ENCODE results near the gene SECISBP2.
"Not testable (repeated sequence)": the region's sequence is repeated elsewhere in the genome, so short reads cannot be mapped to it uniquely, and the experiment has no call there.

Gene SECISBP2

GRCh38 chr9:89370593-89370992 lies 52.3 kb downstream of the SECISBP2 start:
- peaks cover 31% of the 10 kb centered on the region for H3K4me1 ChIP-seq (ENCODE audit: control insufficient read depth, insufficient read depth, low read depth, low read length)
- H3K9me3 ChIP-seq (ENCODE audit: control insufficient read depth, low read length) = no peaks in the 10 kb centered on the region
- H3K4ac ChIP-seq (ENCODE audit: low read depth in 1 of 2, low read length in 2 of 2) = no peak overlapping the region
- no peak overlapping the region for H3K9ac ChIP-seq (ENCODE audit: low read length)
- no peak overlapping the region for H2BK120ac ChIP-seq (ENCODE audit: low read depth, low read length)
- H3K4me3 ChIP-seq (ENCODE audit: insufficient read depth in 1 of 2, low read depth in 1 of 2, low read length in 2 of 2) = peak overlapping the region in 1 of 2 experiments; percentile 8
- over 99% methylated on average over 6 of the region's 6 CpGs for WGBS
- H4K91ac ChIP-seq (ENCODE audit: low read length) = peak overlapping the region; percentile 52
- DNase-seq = no peak
- H3K18ac ChIP-seq (ENCODE audit: low read depth in 1 of 2, low read length in 2 of 2) = peak overlapping the region in 1 of 2 experiments; percentile 35
- no peak overlapping the region for H2AFZ ChIP-seq (ENCODE audit: low read depth, low read length)
- H2BK12ac ChIP-seq (ENCODE audit: low read length in 2 of 2) = peak overlapping the region in 1 of 2 experiments; percentile 43
- H3K36me3 ChIP-seq (ENCODE audit: control insufficient read depth in 1 of 2, insufficient read depth in 2 of 2, low read depth in 1 of 2, low read length in 2 of 2) = peaks cover 0 to 19% of the 10 kb centered on the region in 2 experiments
- H3K4me2 ChIP-seq (ENCODE audit: low read length, poor library complexity, severe bottlenecking) = no peak overlapping the region
- no peak overlapping the region for H2AK5ac ChIP-seq (ENCODE audit: low read length, severe bottlenecking)
- H3K79me1 ChIP-seq (replicated peaks; ENCODE audit: low read length, poor library complexity, severe bottlenecking) = no peaks in the 10 kb centered on the region
- no peak overlapping the region for H3K27ac ChIP-seq (ENCODE audit: low read length, poor library complexity, severe bottlenecking)
- peak overlapping the region; percentile 22 for H4K8ac ChIP-seq (ENCODE audit: low read length)
- H3K27me3 ChIP-seq (ENCODE audit: control insufficient read depth in 1 of 2, insufficient read depth in 1 of 2, low read length in 2 of 2) = no peaks in the 10 kb centered on the region
- H2BK15ac ChIP-seq (ENCODE audit: low read depth, poor library complexity, severe bottlenecking) = peak overlapping the region; percentile 9
- peak overlapping the region in 1 of 2 experiments; percentile 63 for H3K14ac ChIP-seq (ENCODE audit: low read length in 2 of 2)
- no peak overlapping the region for H3K23ac ChIP-seq (ENCODE audit: low read length in 2 of 2)
- no peak overlapping the region for H2BK5ac ChIP-seq (ENCODE audit: low read depth, low read length, poor library complexity, severe bottlenecking)

GRCh38 chr9:89371791-89372190 lies 53.5 kb downstream of the SECISBP2 start:
- H3K27me3 ChIP-seq (ENCODE audit: control insufficient read depth in 1 of 2, insufficient read depth in 1 of 2, low read length in 2 of 2) = not testable (repeated sequence)

GRCh38 chr9:89372230-89372816 lies 54.0 kb downstream of the SECISBP2 start:
- H2AFZ ChIP-seq (ENCODE audit: low read depth, low read length) = no peak overlapping the region
- H3K4ac ChIP-seq (ENCODE audit: low read depth in 1 of 2, low read length in 2 of 2) = no peak overlapping the region
- WGBS = 91% methylated on average over 11 of the region's 14 CpGs
- H3K14ac ChIP-seq (ENCODE audit: low read length in 2 of 2) = no peak overlapping the region
- H3K27ac ChIP-seq (ENCODE audit: low read length, poor library complexity, severe bottlenecking) = no peak overlapping the region
- no peak overlapping the region for H2AK5ac ChIP-seq (ENCODE audit: low read length, severe bottlenecking)
- H3K18ac ChIP-seq (ENCODE audit: low read depth in 1 of 2, low read length in 2 of 2) = no peak overlapping the region
- H4K91ac ChIP-seq (ENCODE audit: low read length) = peak overlapping the region; percentile 70
- H3K4me2 ChIP-seq (ENCODE audit: low read length, poor library complexity, severe bottlenecking) = no peak overlapping the region
- H3K9me3 ChIP-seq (ENCODE audit: control insufficient read depth, low read length) = no peaks in the 10 kb centered on the region
- H2BK12ac ChIP-seq (ENCODE audit: low read length in 2 of 2) = no peak overlapping the region
- peak overlapping the region; percentile 35 for H4K8ac ChIP-seq (ENCODE audit: low read length)
- H2BK120ac ChIP-seq (ENCODE audit: low read depth, low read length) = no peak overlapping the region
- no peak overlapping the region for H2BK5ac ChIP-seq (ENCODE audit: low read depth, low read length, poor library complexity, severe bottlenecking)
- peak; percentile 19 for DNase-seq
- H3K23ac ChIP-seq (ENCODE audit: low read length in 2 of 2) = no peak overlapping the region
- no peak overlapping the region for H3K4me3 ChIP-seq (ENCODE audit: insufficient read depth in 1 of 2, low read depth in 1 of 2, low read length in 2 of 2)
- H3K27me3 ChIP-seq (ENCODE audit: control insufficient read depth in 1 of 2, insufficient read depth in 1 of 2, low read length in 2 of 2) = no peaks in the 10 kb centered on the region
- peaks cover 0 to 28% of the 10 kb centered on the region in 2 experiments for H3K36me3 ChIP-seq (ENCODE audit: control insufficient read depth in 1 of 2, insufficient read depth in 2 of 2, low read depth in 1 of 2, low read length in 2 of 2)
- peak overlapping the region; percentile 29 for H2BK15ac ChIP-seq (ENCODE audit: low read depth, poor library complexity, severe bottlenecking)
- H3K9ac ChIP-seq (ENCODE audit: low read length) = no peak overlapping the region
- no peaks in the 10 kb centered on the region for H3K79me1 ChIP-seq (replicated peaks; ENCODE audit: low read length, poor library complexity, severe bottlenecking)
- peaks cover 33% of the 10 kb centered on the region for H3K4me1 ChIP-seq (ENCODE audit: control insufficient read depth, insufficient read depth, low read depth, low read length)

More at GRCh38 chr9:89371791-89372190, 53.5 kb downstream of the SECISBP2 start:
- peaks cover 33% of the 10 kb centered on the region for H3K4me1 ChIP-seq (ENCODE audit: control insufficient read depth, insufficient read depth, low read depth, low read length)
- H2BK120ac ChIP-seq (ENCODE audit: low read depth, low read length); H2BK12ac ChIP-seq (ENCODE audit: low read length in 2 of 2); H4K91ac ChIP-seq (ENCODE audit: low read length); H3K23ac ChIP-seq (ENCODE audit: low read length in 2 of 2); H3K4me3 ChIP-seq (ENCODE audit: insufficient read depth in 1 of 2, low read depth in 1 of 2, low read length in 2 of 2); H3K4ac ChIP-seq (ENCODE audit: low read depth in 1 of 2, low read length in 2 of 2); H2BK15ac ChIP-seq (ENCODE audit: low read depth, poor library complexity, severe bottlenecking); H2BK5ac ChIP-seq (ENCODE audit: low read depth, low read length, poor library complexity, severe bottlenecking); H3K18ac ChIP-seq (ENCODE audit: low read depth in 1 of 2, low read length in 2 of 2); H3K4me2 ChIP-seq (ENCODE audit: low read length, poor library complexity, severe bottlenecking); H4K8ac ChIP-seq (ENCODE audit: low read length); H2AK5ac ChIP-seq (ENCODE audit: low read length, severe bottlenecking); DNase-seq; H3K27ac ChIP-seq (ENCODE audit: low read length, poor library complexity, severe bottlenecking); H3K9me3 ChIP-seq (ENCODE audit: control insufficient read depth, low read length); H3K79me1 ChIP-seq (replicated peaks; ENCODE audit: low read length, poor library complexity, severe bottlenecking); H3K9ac ChIP-seq (ENCODE audit: low read length); H2AFZ ChIP-seq (ENCODE audit: low read depth, low read length); H3K14ac ChIP-seq (ENCODE audit: low read length in 2 of 2): not testable (repeated sequence)
- H3K36me3 ChIP-seq (ENCODE audit: control insufficient read depth in 1 of 2, insufficient read depth in 2 of 2, low read depth in 1 of 2, low read length in 2 of 2) = peaks cover 0 to 24% of the 10 kb centered on the region in 2 experiments
- 100% methylated on average over 1 of the region's 5 CpGs for WGBS

- Histone ChIP-seq H2AFZ (ENCODE audit: low read depth, low read length) (no peak overlapping the region), H3K9ac (ENCODE audit: low read length) (no peak overlapping the region), H3K4me3 (ENCODE audit: insufficient read depth in 1 of 2, low read depth in 1 of 2, low read length in 2 of 2) (no peak overlapping the region), H3K27me3 (ENCODE audit: control insufficient read depth in 1 of 2, insufficient read depth in 1 of 2, low read length in 2 of 2) (no peaks in the 10 kb centered on the region), H3K36me3 (ENCODE audit: control insufficient read depth in 1 of 2, insufficient read depth in 2 of 2, low read depth in 1 of 2, low read length in 2 of 2) (peaks cover 0 to 29% of the 10 kb centered on the region in 2 experiments), H2BK12ac (ENCODE audit: low read length in 2 of 2) (no peak overlapping the region), H3K18ac (ENCODE audit: low read depth in 1 of 2, low read length in 2 of 2) (no peak overlapping the region), H2BK5ac (ENCODE audit: low read depth, low read length, poor library complexity, severe bottlenecking) (no peak overlapping the region), H2BK120ac (ENCODE audit: low read depth, low read length) (no peak overlapping the region), H2AK5ac (ENCODE audit: low read length, severe bottlenecking) (peak overlapping the region; percentile 46), H4K8ac (ENCODE audit: low read length) (no peak overlapping the region), H3K4ac (ENCODE audit: low read depth in 1 of 2, low read length in 2 of 2) (no peak overlapping the region), H3K23ac (ENCODE audit: low read length in 2 of 2) (no peak overlapping the region), H3K79me1 (replicated peaks; ENCODE audit: low read length, poor library complexity, severe bottlenecking) (no peaks in the 10 kb centered on the region), H3K4me2 (ENCODE audit: low read length, poor library complexity, severe bottlenecking) (no peak overlapping the region), H3K4me1 (ENCODE audit: control insufficient read depth, insufficient read depth, low read depth, low read length) (peaks cover 33% of the 10 kb centered on the region), H3K27ac (ENCODE audit: low read length, poor library complexity, severe bottlenecking) (no peak overlapping the region), H4K91ac (ENCODE audit: low read length) (no peak overlapping the region), H3K9me3 (ENCODE audit: control insufficient read depth, low read length) (no peaks in the 10 kb centered on the region), H2BK15ac (ENCODE audit: low read depth, poor library complexity, severe bottlenecking) (peak overlapping the region; percentile 15), H3K14ac (ENCODE audit: low read length in 2 of 2) (no peak overlapping the region)
- 98% methylated on average over 8 of the region's 8 CpGs for WGBS
- DNase-seq = no peak
Measured at GRCh38 chr9:89372979-89373378, 54.7 kb downstream of the SECISBP2 start.
